Sigmoid colon (tissue), 7 donors: ENCODE results near the gene IGF2BP2. TPM values are rescaled to one million over a fixed set of nuclear protein-coding genes. Genes with fewer than 3 reads are reported as not detected.

Source experiments
- DNase-seq: peaks from one replicate; pipeline ENCODE4 v3.0.0-alpha.2; 2019
- H3K27ac ChIP-seq, 4 donors: fragments of 200-600 bp; sonication (generic); one replicate each; pipeline ENCODE4 v1.5.1; 2016 to 2019; ENCODE audit warnings: mild to moderate bottlenecking in 1 of 4
- H3K27me3 ChIP-seq, 3 donors: fragments of 200-600 bp; sonication (generic); one replicate each; pipeline ENCODE4 v1.5.1; 2019; ENCODE audit warnings: mild to moderate bottlenecking in 1 of 3
- H3K36me3 ChIP-seq, 4 donors: fragments of 200-600 bp; sonication (generic); one replicate each; pipeline ENCODE4 v1.5.1; 2016 to 2019
- H3K4me1 ChIP-seq, 4 donors: fragments of 200-600 bp; sonication (generic); one replicate each; pipeline ENCODE4 v1.5.1; 2017 to 2019
- H3K4me3 ChIP-seq, 4 donors: fragments of 200-600 bp; sonication (generic); one replicate each; pipeline ENCODE4 v1.5.1; 2017 to 2019; ENCODE audit warnings: mild to moderate bottlenecking in 2 of 4, moderate library complexity in 1 of 4
- H3K9me3 ChIP-seq, 4 donors: fragments of 200-600 bp in 3 of 4; sonication (generic) in 3 of 4; one replicate each; pipeline versions ENCODE4 v1.5.1 to v1.6.1; 2013 to 2019
- CTCF ChIP-seq, 4 experiments: fragments of 450-650 bp in 3 of 4; fragments of 200-600 bp in 1 of 4; IDR thresholded peaks; one replicate each; pipeline ENCODE4 v1.5.1; 2016 to 2019; ENCODE audit warnings: antibody characterized with exemption in 4 of 4, mild to moderate bottlenecking in 3 of 4, moderate library complexity in 2 of 4
- EP300 ChIP-seq, 4 donors: sonication (generic); formaldehyde crosslinking; IDR thresholded peaks; one replicate each; pipeline ENCODE4 v1.6.1; 2017; ENCODE audit warnings: antibody characterized with exemption in 4 of 4
- POLR2A ChIP-seq, 2 donors: fragments of 450-650 bp; IDR thresholded peaks; one replicate each; pipeline ENCODE4 v1.6.1; 2016; ENCODE audit warnings: antibody characterized with exemption in 2 of 2, mild to moderate bottlenecking in 2 of 2, moderate library complexity in 2 of 2
- POLR2AphosphoS5 ChIP-seq, 4 donors: sonication (generic); formaldehyde crosslinking; IDR thresholded peaks; one replicate each; pipeline ENCODE4 v1.6.1; 2017; ENCODE audit warnings: antibody characterized with exemption in 4 of 4
- WGBS, 2 donors: extraction: QIAGEN DNeasy Blood & Tissue Kit; methylation state at CpG; one replicate each; pipeline ENCODE4 v1.1.7; 2013; 5-methylcytosine and 5-hydroxymethylcytosine counted together
- intact Hi-C: fragments of 100-400 bp; cut with DNase I; formaldehyde crosslinking; loops from one replicate; pipeline ENCODE4 v1.15.1; 2023
- polyA plus RNA-seq, 3 donors: library from polyadenylated mRNA; stranded (reverse); fragments of 200-250 nt; gene quantifications; one replicate each; pipeline ENCODE4 v1.2.3, GENCODE V29; 2013
- total RNA-seq, 4 donors: library from RNA; depleted of rRNA; stranded (reverse); fragments of >200 nt; gene quantifications; one replicate each; pipeline ENCODE4 v1.1.0, GENCODE V29; 2016
- donor health status: healthy with polysubstance abuse.
- donor health status: Bipolar disorder and iron deficiency.
- donor health status: healthy.

Gene IGF2BP2
- total and polyA plus RNA-seq, 7 donors = 6.3 to 20.7 (median 14.7) TPM

- no peaks in the 10 kb centered on the region for H3K36me3 ChIP-seq
- peaks cover 41 to 93% (median 69%) of the 10 kb centered on the region in 3 donors for H3K27me3 ChIP-seq
- intact Hi-C loops = loop anchor here (5.0 kb wide), 1 partner anchor 115 kb away; the partner anchor contains the start of gene TRA2B
- 8 to 18% methylated on average over 9 of the region's 9 CpGs for WGBS, 2 donors
- peak overlapping the region in 1 of 4 donors; percentile 78 for H3K27ac ChIP-seq
- DNase-seq = no peak
- TF ChIP-seq EP300 (IDR thresholded peaks at IDR 0.05) (no peak), POLR2A (IDR thresholded peaks at IDR 0.05) (no peak), POLR2AphosphoS5 (IDR thresholded peaks at IDR 0.05) (peak in 1 of 4 donors; percentile 7), CTCF (IDR thresholded peaks at IDR 0.05) (no peak)
- peak overlapping the region in 3 of 4 donors; percentile 56 to 66 (median 62) for H3K4me3 ChIP-seq
- peaks cover 0 to 39% (median 32%) of the 10 kb centered on the region in 4 donors for H3K4me1 ChIP-seq
- H3K9me3 ChIP-seq = no peaks in the 10 kb centered on the region
These were observed 2.4 kb downstream of the IGF2BP2 start for GRCh38 chr3:185822221-185823000.

GRCh38 chr3:185820973-185821758, 3.7 kb downstream of the IGF2BP2 start:
- 71 to 72% methylated on average over 6 of the region's 6 CpGs for WGBS, 2 donors
- Histone ChIP-seq H3K9me3 (no peaks in the 10 kb centered on the region), H3K36me3 (no peaks in the 10 kb centered on the region), H3K4me1 (peaks cover 0 to 36% (median 29%) of the 10 kb centered on the region in 4 donors), H3K27ac (no peak overlapping the region), H3K4me3 (no peak overlapping the region), H3K27me3 (peaks cover 35 to 84% (median 66%) of the 10 kb centered on the region in 3 donors)
- intact Hi-C loops = loop anchor here (5.0 kb wide), 1 partner anchor 116 kb away; the partner anchor contains the start of gene TRA2B
- TF ChIP-seq POLR2AphosphoS5 (IDR thresholded peaks at IDR 0.05) (no peak), CTCF (IDR thresholded peaks at IDR 0.05) (no peak), EP300 (IDR thresholded peaks at IDR 0.05) (no peak), POLR2A (IDR thresholded peaks at IDR 0.05) (no peak)
- DNase-seq = no peak

- intact Hi-C loops = no loop called here
- H3K9me3 ChIP-seq = no peaks in the 10 kb centered on the region
- H3K27me3 ChIP-seq = peaks cover 18 to 59% (median 42%) of the 10 kb centered on the region in 3 donors
These were observed 6.5 kb downstream of the IGF2BP2 start for GRCh38 chr3:185818267-185818875.

More at GRCh38 chr3:185818267-185818875, 6.5 kb downstream of the IGF2BP2 start:
- Histone ChIP-seq H3K4me1 (peaks cover 0 to 12% (median 8%) of the 10 kb centered on the region in 4 donors), H3K4me3 (no peak overlapping the region), H3K36me3 (no peaks in the 10 kb centered on the region), H3K27ac (no peak overlapping the region)
- no peak for TF ChIP-seq CTCF (IDR thresholded peaks at IDR 0.05)
- no peak for TF ChIP-seq POLR2AphosphoS5 (IDR thresholded peaks at IDR 0.05)
- TF ChIP-seq EP300 (IDR thresholded peaks at IDR 0.05) = no peak
- no peak for TF ChIP-seq POLR2A (IDR thresholded peaks at IDR 0.05)
- DNase-seq = no peak
